Thoracic aorta (tissue), 2 donors: ENCODE results near the gene CCL17. TPM values are rescaled to one million over a fixed set of nuclear protein-coding genes. Genes with fewer than 3 reads are reported as not detected.

Source experiments
- ATAC-seq: fragments of 150-250 bp; one replicate; pipeline ENCODE4 v1.8.0; 2017; ENCODE audit warnings: low read depth; ENCODE audit not compliant: insufficient number of reproducible peaks, low FRiP score
- DNase-seq: peaks from one replicate; pipeline ENCODE4 v3.0.0-alpha.2; 2020; ENCODE audit warnings: low spot score
- H3K27ac ChIP-seq, 2 donors: fragments of 200-600 bp; sonication (generic); 1 replicate in 1 of 2; 2 replicates in 1 of 2; pipeline ENCODE4 v1.5.1; 2016; ENCODE audit warnings: mild to moderate bottlenecking in 2 of 2, moderate library complexity in 2 of 2
- H3K27me3 ChIP-seq: fragments of 200-600 bp; sonication (generic); replicated peaks from 2 replicates; pipeline ENCODE4 v1.6.0; 2016; ENCODE audit warnings: mild to moderate bottlenecking; ENCODE audit not compliant: insufficient read depth
- H3K36me3 ChIP-seq: fragments of 200-600 bp; sonication (generic); one replicate; pipeline ENCODE4 v1.5.1; 2016
- H3K4me1 ChIP-seq, 2 donors: fragments of 200-600 bp; sonication (generic); 1 replicate in 1 of 2; 2 replicates in 1 of 2; pipeline versions ENCODE4 v1.5.1 to v1.6.0; 2016; ENCODE audit warnings: low read depth in 2 of 2, mild to moderate bottlenecking in 1 of 2; ENCODE audit not compliant: control insufficient read depth in 1 of 2
- H3K4me3 ChIP-seq: fragments of 200-600 bp; sonication (generic); 2 replicates; pipeline ENCODE4 v1.5.1; 2016; ENCODE audit warnings: mild to moderate bottlenecking
- H3K9me3 ChIP-seq: fragments of 200-600 bp; sonication (generic); 2 replicates; pipeline ENCODE4 v1.5.1; 2016
- total RNA-seq, 2 donors: library from RNA; depleted of rRNA; stranded (reverse); fragments of >200 nt; gene quantifications; one replicate each; pipeline versions ENCODE4 v1.1.0 to v1.2.3, GENCODE V29; 2016
- TF ChIP-seq, protein P1 (sequence below): fragments of 200-600 bp; sonication (generic); IDR thresholded peaks from one replicate; pipeline ENCODE4 v1.5.1; 2019; ENCODE audit warnings: antibody characterized with exemption

CCL17 gene
- total RNA-seq, 2 donors from 2014 or later = not detected

DNA sequence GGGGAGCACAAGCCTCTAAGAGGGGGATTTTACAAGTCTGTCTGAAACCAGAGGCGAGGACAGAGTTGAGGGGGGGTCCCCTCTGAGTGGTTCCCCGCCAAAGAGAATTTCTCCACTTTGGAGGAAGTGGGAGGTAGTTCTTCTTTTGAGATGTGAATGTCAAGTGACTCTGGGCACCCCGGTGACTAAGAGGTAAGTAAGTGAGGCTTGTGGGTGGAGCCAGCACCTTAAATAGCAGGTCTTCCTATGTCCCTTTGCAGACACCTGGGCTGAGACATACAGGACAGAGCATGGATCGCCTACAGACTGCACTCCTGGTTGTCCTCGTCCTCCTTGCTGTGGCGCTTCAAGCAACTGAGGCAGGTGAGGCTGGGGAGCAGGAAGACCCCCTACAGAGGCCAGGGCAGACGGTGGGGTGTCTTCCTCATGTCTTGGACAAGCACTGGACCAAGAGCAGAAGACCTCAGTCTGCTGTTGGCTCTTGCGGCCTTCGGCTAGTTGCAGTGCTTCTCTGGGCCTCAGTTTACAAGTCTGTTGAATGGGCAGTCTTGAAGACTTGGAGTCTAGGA is 46.0 kb upstream of the CCL17 start, which contains the start of gene CCL22:
TSS of gene CCL22 (plus strand) at position 257 of the 569 bp plus-strand sequence. CDS start at position 291, 34 bp downstream.
- Histone ChIP-seq H3K4me3 (no peak within 1 kb of the TSS), H3K27me3 (no peaks in the 10 kb centered on the region), H3K27ac (no peak within 1 kb of the TSS), H3K36me3 (no peaks in the 10 kb centered on the region), H3K4me1 (peaks cover 0 to 5% of the 10 kb centered on the region in 2 donors), H3K9me3 (no peaks in the 10 kb centered on the region)
- no peak for ATAC-seq
- DNase-seq = no peak
- TF ChIP-seq, protein P1, sequence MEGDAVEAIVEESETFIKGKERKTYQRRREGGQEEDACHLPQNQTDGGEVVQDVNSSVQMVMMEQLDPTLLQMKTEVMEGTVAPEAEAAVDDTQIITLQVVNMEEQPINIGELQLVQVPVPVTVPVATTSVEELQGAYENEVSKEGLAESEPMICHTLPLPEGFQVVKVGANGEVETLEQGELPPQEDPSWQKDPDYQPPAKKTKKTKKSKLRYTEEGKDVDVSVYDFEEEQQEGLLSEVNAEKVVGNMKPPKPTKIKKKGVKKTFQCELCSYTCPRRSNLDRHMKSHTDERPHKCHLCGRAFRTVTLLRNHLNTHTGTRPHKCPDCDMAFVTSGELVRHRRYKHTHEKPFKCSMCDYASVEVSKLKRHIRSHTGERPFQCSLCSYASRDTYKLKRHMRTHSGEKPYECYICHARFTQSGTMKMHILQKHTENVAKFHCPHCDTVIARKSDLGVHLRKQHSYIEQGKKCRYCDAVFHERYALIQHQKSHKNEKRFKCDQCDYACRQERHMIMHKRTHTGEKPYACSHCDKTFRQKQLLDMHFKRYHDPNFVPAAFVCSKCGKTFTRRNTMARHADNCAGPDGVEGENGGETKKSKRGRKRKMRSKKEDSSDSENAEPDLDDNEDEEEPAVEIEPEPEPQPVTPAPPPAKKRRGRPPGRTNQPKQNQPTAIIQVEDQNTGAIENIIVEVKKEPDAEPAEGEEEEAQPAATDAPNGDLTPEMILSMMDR = no peak

DNA sequence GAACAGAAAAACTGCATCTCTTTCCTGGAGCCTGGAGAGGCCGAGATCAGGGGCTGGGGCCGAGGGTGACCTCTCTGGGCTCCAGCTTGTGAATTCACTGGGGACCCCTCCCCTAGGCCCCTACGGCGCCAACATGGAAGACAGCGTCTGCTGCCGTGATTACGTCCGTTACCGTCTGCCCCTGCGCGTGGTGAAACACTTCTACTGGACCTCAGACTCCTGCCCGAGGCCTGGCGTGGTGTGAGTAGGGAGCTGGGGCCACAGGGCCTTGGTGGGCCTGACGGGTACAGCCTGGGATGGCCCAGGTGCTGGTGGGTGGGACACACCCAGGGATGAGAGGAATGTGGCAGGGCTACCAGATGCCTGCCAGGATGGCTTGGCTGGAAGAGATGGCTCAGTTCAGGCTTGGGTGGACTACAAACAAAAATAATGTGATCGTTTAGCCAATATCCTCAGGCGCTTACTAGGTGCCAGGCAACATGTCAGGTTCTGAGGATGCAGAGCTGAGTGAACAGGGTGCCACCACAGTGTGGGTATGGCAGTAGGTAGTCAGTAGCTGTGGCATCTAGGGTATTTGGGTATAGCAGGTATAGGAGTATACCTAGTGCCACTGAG is 44.1 kb upstream of the CCL17 start:
- Histone ChIP-seq H3K4me1 (peaks cover 0 to 5% of the 10 kb centered on the region in 2 donors), H3K27ac (no peak overlapping the region), H3K4me3 (no peak overlapping the region), H3K9me3 (no peaks in the 10 kb centered on the region), H3K27me3 (no peaks in the 10 kb centered on the region), H3K36me3 (no peaks in the 10 kb centered on the region)
- DNase-seq (no peak), ATAC-seq (no peak)
- TF ChIP-seq, protein P1 = no peak

DNA sequence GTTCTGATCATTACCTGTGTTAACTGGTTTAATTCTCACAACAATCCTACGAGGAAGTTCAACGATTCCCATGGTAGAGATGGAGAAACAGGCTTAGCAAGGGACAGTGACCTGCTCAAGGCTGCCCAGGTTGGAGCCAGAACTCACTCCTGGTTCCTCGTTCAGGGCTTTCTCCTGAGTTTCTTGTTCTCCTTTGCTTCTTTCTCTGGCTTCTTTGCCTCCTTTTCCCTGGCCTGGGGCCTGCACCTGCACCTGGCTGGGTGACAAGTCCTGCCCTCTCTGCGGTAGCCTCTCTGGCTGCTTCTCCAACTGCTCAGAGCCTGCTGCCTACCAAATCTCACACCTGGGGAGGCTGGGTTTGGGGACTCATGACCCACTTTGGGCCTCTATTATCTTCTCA is 43.2 kb upstream of the CCL17 start:
- no peaks in the 10 kb centered on the region for H3K27me3 ChIP-seq
- TF ChIP-seq, protein P1 = no peak
- H3K4me1 ChIP-seq = peaks cover 0 to 6% of the 10 kb centered on the region in 2 donors
- H3K4me3 ChIP-seq = no peak overlapping the region
- no peaks in the 10 kb centered on the region for H3K36me3 ChIP-seq
- ATAC-seq = no peak
- DNase-seq = no peak
- H3K9me3 ChIP-seq = no peaks in the 10 kb centered on the region
- no peak overlapping the region for H3K27ac ChIP-seq

DNA sequence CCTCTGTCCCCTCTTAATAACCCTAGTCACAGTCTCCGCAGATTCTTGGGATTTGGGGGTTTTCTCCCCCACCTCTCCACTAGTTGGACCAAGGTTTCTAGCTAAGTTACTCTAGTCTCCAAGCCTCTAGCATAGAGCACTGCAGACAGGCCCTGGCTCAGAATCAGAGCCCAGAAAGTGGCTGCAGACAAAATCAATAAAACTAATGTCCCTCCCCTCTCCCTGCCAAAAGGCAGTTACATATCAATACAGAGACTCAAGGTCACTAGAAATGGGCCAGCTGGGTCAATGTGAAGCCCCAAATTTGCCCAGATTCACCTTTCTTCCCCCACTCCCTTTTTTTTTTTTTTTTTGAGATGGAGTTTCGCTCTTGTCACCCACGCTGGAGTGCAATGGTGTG is 40.4 kb upstream of the CCL17 start:
- no peaks in the 10 kb centered on the region for H3K36me3 ChIP-seq
- no peaks in the 10 kb centered on the region for H3K27me3 ChIP-seq
- H3K4me1 ChIP-seq = peaks cover 0 to 10% of the 10 kb centered on the region in 2 donors
- H3K9me3 ChIP-seq = no peaks in the 10 kb centered on the region
- TF ChIP-seq, protein P1 = no peak
- ATAC-seq (no peak), DNase-seq (no peak)
- no peak overlapping the region for H3K27ac ChIP-seq
- H3K4me3 ChIP-seq = no peak overlapping the region

DNA sequence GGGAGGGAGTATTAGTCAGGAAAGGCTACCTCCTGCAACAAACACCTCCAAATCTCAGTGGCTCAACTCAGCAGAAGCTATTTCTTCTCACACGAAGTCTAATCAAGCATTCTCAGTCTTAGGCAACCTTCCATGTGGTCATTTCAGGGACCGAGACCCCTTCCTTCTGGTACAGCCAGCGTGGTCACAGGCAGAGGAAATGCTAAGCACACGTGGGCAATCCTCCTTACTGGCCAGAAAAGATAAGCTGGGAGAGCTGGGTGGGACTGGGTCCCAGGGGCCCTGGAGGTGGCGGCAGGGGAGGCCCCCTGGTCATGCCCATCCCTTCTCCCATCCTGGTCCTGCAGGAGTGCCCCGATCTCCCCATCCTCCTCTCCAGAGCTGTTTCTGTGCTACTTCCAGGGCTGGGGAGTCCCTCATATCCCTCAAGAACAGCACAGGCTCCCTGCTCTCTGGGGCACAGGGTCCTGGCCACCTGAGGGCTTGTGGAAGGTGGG is 38.0 kb upstream of the CCL17 start:
- DNase-seq (no peak), ATAC-seq (no peak)
- peaks cover 5 to 13% of the 10 kb centered on the region in 2 donors for H3K4me1 ChIP-seq
- no peak overlapping the region for H3K4me3 ChIP-seq
- no peak overlapping the region for H3K27ac ChIP-seq
- TF ChIP-seq, protein P1 = no peak
- H3K27me3 ChIP-seq = no peaks in the 10 kb centered on the region
- no peaks in the 10 kb centered on the region for H3K36me3 ChIP-seq
- H3K9me3 ChIP-seq = no peaks in the 10 kb centered on the region
